Heart left ventricle (tissue), 13 donors: ENCODE data around the gene RAB1A.

Experiments used
- CTCF ChIP-seq, 12 donors: fragments of 200-600 bp; sonication (generic) in 4 of 12; IDR thresholded peaks; one replicate each; pipeline versions ENCODE4 v1.5.0 to v1.8.0; 2018 to 2022; ENCODE audit warnings: antibody characterized with exemption in 12 of 12, mild to moderate bottlenecking in 5 of 12
- POLR2A ChIP-seq, 2 donors: fragments of 450-650 bp; IDR thresholded peaks; one replicate each; pipeline ENCODE4 v1.6.1; 2017; ENCODE audit warnings: antibody characterized with exemption in 2 of 2, mild to moderate bottlenecking in 2 of 2, moderate library complexity in 2 of 2
- donor health status: ischemic (EF 13 %, LVEDD 7.1; RV severe dilation, severe dysfunction).
- donor health status: DM: no; HTN: yes; CAD: no.
- donor health status: DM: no; HTN: no; CAD: no.
- donor health status: ischemic (EF 25% LVEDD 6.9; RV normal size, moderate dysfunction).
- donor health status: ischemic (EF 25% LVEDD 5.7; RV mildly dilated, moderate dysfunction).
- donor health status: ischemic (EF 35%, LVEDD 5.7; RV mildly dilated, moderate dysfunction).
- donor health status: nonischemic (EF 11% LVEDD 7.7; RV severe dilation, severe dysfunction).
- donor health status: DM: yes; HTN: yes; CAD: no.
- donor health status: PGD.
- donor health status: ischemic (EF 29% LVEDD 5.4; RV normal size, mild dysfunction).
- donor health status: nonischemic (EF 23%, LVEDD 6.1; RV moderate dilation, normal function).

GRCh38 chr2:65128297-65129190 lies 1.4 kb downstream of the RAB1A start:
- TF ChIP-seq CTCF (IDR thresholded peaks at IDR 0.05) = no peak
- TF ChIP-seq POLR2A (IDR thresholded peaks at IDR 0.05) = no peak
